H9 (cell line): ENCODE data around the gene KLHL7. TPM values are rescaled to one million over a fixed set of nuclear protein-coding genes. Genes with fewer than 3 reads are reported as not detected.

Experiments
- DNase-seq: peaks from one replicate; pipeline ENCODE4 v3.0.0-alpha.2; 2017
- H2AFZ ChIP-seq: one replicate; pipeline ENCODE4 v1.6.1; 2013; ENCODE audit warnings: mild to moderate bottlenecking, low read length, control low read depth, moderate library complexity
- H2AK5ac ChIP-seq: 2 replicates; pipeline ENCODE4 v1.6.1; 2013; ENCODE audit warnings: low read length, control low read depth, mixed read lengths; ENCODE audit not compliant: insufficient read length
- H2BK120ac ChIP-seq: one replicate; pipeline ENCODE4 v1.6.1; 2013; ENCODE audit warnings: low read depth, mild to moderate bottlenecking, low read length, control low read depth, inconsistent platforms; ENCODE audit not compliant: poor library complexity, severe bottlenecking
- H2BK12ac ChIP-seq: 2 replicates; pipeline ENCODE4 v1.6.1; 2013; ENCODE audit warnings: low read length, control low read depth, mixed read lengths, low read depth; ENCODE audit not compliant: insufficient read length
- H2BK15ac ChIP-seq: 2 replicates; pipeline ENCODE4 v1.6.1; 2013; ENCODE audit warnings: low read depth, low read length, control low read depth
- H2BK20ac ChIP-seq: one replicate; pipeline ENCODE4 v1.6.1; 2013; ENCODE audit warnings: low read depth, mild to moderate bottlenecking, low read length, control low read depth, inconsistent platforms; ENCODE audit not compliant: poor library complexity, severe bottlenecking
- H2BK5ac ChIP-seq: 2 replicates; pipeline ENCODE4 v1.6.1; 2013; ENCODE audit warnings: low read length, control low read depth, mixed read lengths; ENCODE audit not compliant: insufficient read length
- H3K14ac ChIP-seq: 2 replicates; pipeline ENCODE4 v1.6.1; 2013; ENCODE audit warnings: low read length, control low read depth; ENCODE audit not compliant: insufficient read depth
- H3K18ac ChIP-seq: 2 replicates; pipeline ENCODE4 v1.6.1; 2013; ENCODE audit warnings: low read depth, mild to moderate bottlenecking, mixed read lengths, low read length, control low read depth; ENCODE audit not compliant: insufficient read length
- H3K23ac ChIP-seq: 2 replicates; pipeline ENCODE4 v1.6.1; 2013; ENCODE audit warnings: low read length, control low read depth, mixed read lengths, low read depth; ENCODE audit not compliant: insufficient read length
- H3K23me2 ChIP-seq: 2 replicates; pipeline ENCODE4 v1.6.1; 2013; ENCODE audit warnings: low read depth, mild to moderate bottlenecking, mixed read lengths, low read length, control low read depth; ENCODE audit not compliant: insufficient read length, poor library complexity, severe bottlenecking
- H3K27ac ChIP-seq: 2 replicates; pipeline ENCODE4 v1.5.1; 2013; ENCODE audit warnings: low read length, control low read depth, mixed read lengths, low read depth; ENCODE audit not compliant: insufficient read length
- H3K27me3 ChIP-seq: 2 replicates; pipeline ENCODE4 v1.6.1; 2013; ENCODE audit warnings: low read length, control low read depth, inconsistent platforms; ENCODE audit not compliant: insufficient read depth
- H3K4ac ChIP-seq: 2 replicates; pipeline ENCODE4 v1.6.1; 2013; ENCODE audit warnings: low read depth, mild to moderate bottlenecking, control low read depth, inconsistent platforms, low read length, moderate library complexity
- H3K4me1 ChIP-seq: 2 replicates; pipeline ENCODE4 v1.6.1; 2013; ENCODE audit warnings: low read length, control low read depth, inconsistent platforms; ENCODE audit not compliant: insufficient read depth
- H3K4me2 ChIP-seq: 2 replicates; pipeline ENCODE4 v1.6.1; 2013; ENCODE audit warnings: low read length, control low read depth, mixed read lengths; ENCODE audit not compliant: insufficient read length, insufficient read depth
- H3K56ac ChIP-seq: 2 replicates; pipeline ENCODE4 v1.6.1; 2013; ENCODE audit warnings: low read depth, mild to moderate bottlenecking, mixed read lengths, low read length, control low read depth; ENCODE audit not compliant: insufficient read length
- H3K79me1 ChIP-seq: 2 replicates; pipeline ENCODE4 v1.6.1; 2013; ENCODE audit warnings: low read depth, mild to moderate bottlenecking, moderate library complexity, low read length, control low read depth, inconsistent platforms; ENCODE audit not compliant: insufficient read depth, poor library complexity, severe bottlenecking
- H3K79me2 ChIP-seq: 2 replicates; pipeline ENCODE4 v1.6.1; 2013; ENCODE audit warnings: low read length, control low read depth, inconsistent platforms; ENCODE audit not compliant: insufficient read depth
- H3K9ac ChIP-seq: 2 replicates; pipeline ENCODE4 v1.6.1; 2013; ENCODE audit warnings: low read length, control low read depth, mixed read lengths; ENCODE audit not compliant: insufficient read length; ENCODE audit errors: extremely low read depth
- H3K9me3 ChIP-seq: one replicate; pipeline ENCODE4 v1.6.1; 2013; ENCODE audit warnings: low read depth, low read length, inconsistent platforms; ENCODE audit not compliant: control insufficient read depth
- H3T11ph ChIP-seq: one replicate; pipeline ENCODE4 v1.6.1; 2013; ENCODE audit warnings: mild to moderate bottlenecking, low read length, control low read depth, inconsistent platforms
- H4K20me1 ChIP-seq: one replicate; pipeline ENCODE4 v1.6.1; 2013; ENCODE audit not compliant: control insufficient read depth, insufficient read length, insufficient read depth
- H4K5ac ChIP-seq: 2 replicates; pipeline ENCODE4 v1.6.1; 2013; ENCODE audit warnings: low read depth, mild to moderate bottlenecking, mixed read lengths, low read length, control low read depth; ENCODE audit not compliant: insufficient read length
- H4K8ac ChIP-seq: replicated peaks from 2 replicates; pipeline ENCODE4 v1.6.1; 2013; ENCODE audit warnings: low read length, control low read depth, mixed read lengths, low read depth; ENCODE audit not compliant: insufficient read length
- H4K91ac ChIP-seq: 2 replicates; pipeline ENCODE4 v1.6.1; 2013; ENCODE audit warnings: low read depth, mild to moderate bottlenecking, moderate library complexity, mixed read lengths, low read length, control low read depth; ENCODE audit not compliant: insufficient read length
- H3K27ac Mint-ChIP-seq, 3 experiments: 2 replicates in 2 of 3; 3 replicates in 1 of 3; pipeline ENCODE4 v1.8.0; 2020 to 2021; ENCODE audit warnings: mixed read lengths in 3 of 3, mild to moderate bottlenecking in 1 of 3, moderate library complexity in 1 of 3
- H3K27me3 Mint-ChIP-seq: 2 replicates; pipeline ENCODE4 v1.8.0; 2021; ENCODE audit warnings: low read depth, mild to moderate bottlenecking, moderate library complexity, mixed read lengths
- H3K36me3 Mint-ChIP-seq, 3 experiments: 2 replicates in 2 of 3; 3 replicates in 1 of 3; pipeline ENCODE4 v1.8.0; 2020 to 2021; ENCODE audit warnings: low read depth in 3 of 3, mixed read lengths in 3 of 3; ENCODE audit not compliant: insufficient read depth in 1 of 3
- H3K4me1 Mint-ChIP-seq, 2 experiments: 2 replicates each; pipeline ENCODE4 v1.8.0; 2020; ENCODE audit warnings: mixed read lengths in 2 of 2
- H3K4me3 Mint-ChIP-seq, 2 experiments: 2 replicates in 1 of 2; 3 replicates in 1 of 2; pipeline ENCODE4 v1.8.0; 2020 to 2021; ENCODE audit warnings: mild to moderate bottlenecking in 2 of 2, mixed read lengths in 2 of 2, moderate library complexity in 1 of 2
- H3K9me3 Mint-ChIP-seq, 2 experiments: 2 replicates in 1 of 2; 3 replicates in 1 of 2; pipeline ENCODE4 v1.8.0; 2020; ENCODE audit warnings: mild to moderate bottlenecking in 2 of 2, mixed read lengths in 2 of 2, moderate library complexity in 1 of 2
- WGBS: extraction: QIAGEN DNeasy Blood & Tissue Kit; methylation state at CpG from one replicate; pipeline ENCODE4 v1.1.7; 2013; ENCODE audit warnings: missing lambda C conversion rate, low lambda C conversion rate, mixed read lengths; ENCODE audit not compliant: insufficient read length; ENCODE audit errors: extremely low coverage; 5-methylcytosine and 5-hydroxymethylcytosine counted together
- total RNA-seq: library from RNA; stranded (reverse); gene quantifications from 2 replicates; pipeline ENCODE4 v1.2.1, GENCODE V29; 2021
- TF ChIP-seq, protein P1 (sequence below): fragments of 200-600 bp; sonication (generic); conservative IDR thresholded peaks from 3 replicates; pipeline ENCODE4 v1.8.0; 2021; ENCODE audit warnings: antibody characterized with exemption, mild to moderate bottlenecking

Gene KLHL7
- total RNA-seq, 1 experiment from 2014 or later, result 56.7 TPM

DNA sequence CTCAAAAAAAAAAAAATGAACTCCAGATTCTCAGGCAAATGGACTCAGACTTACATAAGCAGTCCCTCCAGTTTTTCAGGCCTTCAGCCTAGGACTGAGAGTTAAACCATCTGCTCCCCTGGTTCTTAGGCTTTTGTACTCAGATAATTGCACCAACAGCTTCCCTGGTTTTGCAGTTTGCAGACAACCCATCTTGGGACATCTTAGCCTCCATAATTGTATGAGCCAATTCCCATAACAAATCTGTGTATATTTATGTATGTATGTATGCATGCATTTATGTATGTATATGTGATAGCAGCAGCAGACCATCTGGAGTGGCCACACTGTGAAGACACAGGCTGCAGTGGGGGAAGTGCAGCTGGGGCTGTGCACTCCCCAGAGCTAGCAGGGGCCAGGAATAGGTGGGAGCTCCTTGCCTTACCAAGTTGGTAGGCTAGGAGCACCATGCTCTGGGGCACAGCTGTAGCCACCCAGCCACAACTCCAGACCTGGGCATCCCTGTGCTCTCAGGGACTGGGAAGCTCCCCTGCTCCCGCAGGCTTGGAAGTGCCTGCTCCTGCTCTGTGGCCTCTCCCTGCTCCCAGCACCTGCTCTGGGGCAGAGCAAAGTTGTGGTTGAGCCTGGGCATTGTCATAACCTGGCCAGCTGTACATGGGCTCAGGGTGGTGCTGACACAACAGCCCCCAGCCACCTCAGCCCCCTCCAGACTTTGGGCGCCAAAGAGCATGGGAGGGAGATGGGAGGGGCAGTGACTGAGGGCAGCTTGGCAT, 8.9 kb upstream of the KLHL7 start:
- Mint-ChIP-seq H3K27ac (no peak overlapping the region; a peak in 2 of 7 replicates), H3K36me3 (no peaks in the 10 kb centered on the region), H3K27me3 (no peaks in the 10 kb centered on the region), H3K9me3 (peaks cover 0 to 10% of the 10 kb centered on the region in 2 experiments; a peak in 3 of 5 replicates), H3K4me1 (no peaks in the 10 kb centered on the region), H3K4me3 (no peak overlapping the region; a peak in 1 of 5 replicates)
- no peaks in the 10 kb centered on the region for H3K79me2 ChIP-seq
- H2BK5ac ChIP-seq, result no peak overlapping the region
- no peak overlapping the region for H4K8ac ChIP-seq
- no peaks in the 10 kb centered on the region for H3K4me1 ChIP-seq
- no peak overlapping the region for H4K91ac ChIP-seq
- no peaks in the 10 kb centered on the region for H4K20me1 ChIP-seq
- H3K4me2 ChIP-seq, result no peak overlapping the region
- H2BK12ac ChIP-seq, result no peak overlapping the region
- H3K14ac ChIP-seq, result no peak overlapping the region; the same call in 1 of the 2 replicates
- no peaks in the 10 kb centered on the region for H3K27me3 ChIP-seq
- no peak overlapping the region for H2BK20ac ChIP-seq
- no peak overlapping the region for H3K18ac ChIP-seq
- TF ChIP-seq, protein P1, sequence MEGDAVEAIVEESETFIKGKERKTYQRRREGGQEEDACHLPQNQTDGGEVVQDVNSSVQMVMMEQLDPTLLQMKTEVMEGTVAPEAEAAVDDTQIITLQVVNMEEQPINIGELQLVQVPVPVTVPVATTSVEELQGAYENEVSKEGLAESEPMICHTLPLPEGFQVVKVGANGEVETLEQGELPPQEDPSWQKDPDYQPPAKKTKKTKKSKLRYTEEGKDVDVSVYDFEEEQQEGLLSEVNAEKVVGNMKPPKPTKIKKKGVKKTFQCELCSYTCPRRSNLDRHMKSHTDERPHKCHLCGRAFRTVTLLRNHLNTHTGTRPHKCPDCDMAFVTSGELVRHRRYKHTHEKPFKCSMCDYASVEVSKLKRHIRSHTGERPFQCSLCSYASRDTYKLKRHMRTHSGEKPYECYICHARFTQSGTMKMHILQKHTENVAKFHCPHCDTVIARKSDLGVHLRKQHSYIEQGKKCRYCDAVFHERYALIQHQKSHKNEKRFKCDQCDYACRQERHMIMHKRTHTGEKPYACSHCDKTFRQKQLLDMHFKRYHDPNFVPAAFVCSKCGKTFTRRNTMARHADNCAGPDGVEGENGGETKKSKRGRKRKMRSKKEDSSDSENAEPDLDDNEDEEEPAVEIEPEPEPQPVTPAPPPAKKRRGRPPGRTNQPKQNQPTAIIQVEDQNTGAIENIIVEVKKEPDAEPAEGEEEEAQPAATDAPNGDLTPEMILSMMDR, result no peak
- no peak overlapping the region for H2AFZ ChIP-seq
- no peak overlapping the region for H2BK120ac ChIP-seq
- no peaks in the 10 kb centered on the region for H3K79me1 ChIP-seq
- H3K9ac ChIP-seq, result no peak overlapping the region
- H3K56ac ChIP-seq, result no peak overlapping the region
- H3K27ac ChIP-seq, result no peak overlapping the region
- no peak overlapping the region for H3T11ph ChIP-seq
- no peak overlapping the region for H3K4ac ChIP-seq
- H2AK5ac ChIP-seq, result no peak overlapping the region
- no peaks in the 10 kb centered on the region for H3K23me2 ChIP-seq
- no peak overlapping the region for H4K5ac ChIP-seq
- H3K9me3 ChIP-seq, result no peaks in the 10 kb centered on the region
- no CpG with 5 or more reads among the region's 2 CpGs for WGBS
- H2BK15ac ChIP-seq, result no peak overlapping the region
- DNase-seq, result no peak
- no peak overlapping the region for H3K23ac ChIP-seq
